ENCODE results near the gene AK6. TPM values are rescaled to one million over a fixed set of nuclear protein-coding genes. Genes with fewer than 3 reads are reported as not detected.
A peak's percentile ranks its signal among the peaks of the same experiment; 100 is the strongest.

The AK6 gene
- polyA plus RNA-seq, 1 donor (not counting 4 experiments of a cell fraction or from before 2014, with no cell fraction given) = 60.3 TPM

GRCh38 chr5:69331528-69332445, 37.5 kb downstream of the AK6 start:
- Histone ChIP-seq H3K4me3 (ENCODE audit: control insufficient read depth in 2 of 3, extremely low read depth in 1 of 3, insufficient read depth in 2 of 3, low read depth in 1 of 3, low read length in 3 of 3) (peak overlapping the region; percentile 76 to 85 (median 84)), H3K9me3 (ENCODE audit: control insufficient read depth, low read depth, low read length) (no peaks in the 10 kb centered on the region), H3K9ac (ENCODE audit: control insufficient read depth, extremely low read depth, insufficient read depth, low read length) (peak overlapping the region; percentile 84), H3K27ac (ENCODE audit: control insufficient read depth, insufficient read depth, low read length) (peak overlapping the region; percentile 72), H3K4me1 (ENCODE audit: control insufficient read depth, extremely low read depth, insufficient read depth, low read length) (peaks cover 10% of the 10 kb centered on the region), H4K20me1 (ENCODE audit: control insufficient read depth, extremely low read depth, insufficient read depth, low read length) (no peaks in the 10 kb centered on the region), H3K9me1 (ENCODE audit: control insufficient read depth, extremely low read depth, insufficient read depth, low read length) (no peaks in the 10 kb centered on the region), H3K79me2 (ENCODE audit: control insufficient read depth, insufficient read depth, low read length) (peaks cover 3% of the 10 kb centered on the region), H3K27me3 (ENCODE audit: control insufficient read depth, extremely low read depth, insufficient read depth, low read length) (no peaks in the 10 kb centered on the region), H3K4me2 (ENCODE audit: control insufficient read depth, extremely low read depth, insufficient read depth, low read depth, low read length) (peak overlapping the region; percentile 97), H2AFZ (ENCODE audit: control insufficient read depth, low read length) (peak overlapping the region; percentile 99), H3K36me3 (ENCODE audit: control insufficient read depth in 2 of 2, extremely low read depth in 1 of 2, insufficient read depth in 2 of 2, low read length in 2 of 2) (no peaks in the 10 kb centered on the region)
- DNase-seq (ENCODE audit: low read depth, low spot score) (no peak), FAIRE-seq (no peak)
- dilution Hi-C loops (cut with MboI; ENCODE audit: extremely low pct_ligation_motif_present, low sequenced_read_pairs) = no loop called here
- TF ChIP-seq CTCF (optimal IDR thresholded peaks at IDR 0.05 in 1 of 3, IDR thresholded peaks at IDR 0.05 in 1 of 3, conservative IDR thresholded peaks at IDR 0.05 in 1 of 3; ENCODE audit: extremely low read depth in 1 of 3, insufficient read depth in 2 of 3, low read length in 3 of 3) = no peak
- no peak for TF ChIP-seq EZH2 (IDR thresholded peaks at IDR 0.05; ENCODE audit: low read length)

GRCh38 chr5:69329905-69330489, 39.3 kb downstream of the AK6 start:
- no peaks in the 10 kb centered on the region for H3K9me3 ChIP-seq (ENCODE audit: control insufficient read depth, low read depth, low read length)
- no peak overlapping the region for H3K4me3 ChIP-seq (ENCODE audit: control insufficient read depth in 2 of 3, extremely low read depth in 1 of 3, insufficient read depth in 2 of 3, low read depth in 1 of 3, low read length in 3 of 3)
- no peaks in the 10 kb centered on the region for H3K36me3 ChIP-seq (ENCODE audit: control insufficient read depth in 2 of 2, extremely low read depth in 1 of 2, insufficient read depth in 2 of 2, low read length in 2 of 2)
- peaks cover 3% of the 10 kb centered on the region for H3K79me2 ChIP-seq (ENCODE audit: control insufficient read depth, insufficient read depth, low read length)
- H3K27ac ChIP-seq (ENCODE audit: control insufficient read depth, insufficient read depth, low read length) = no peak overlapping the region
- no peak overlapping the region for H3K4me2 ChIP-seq (ENCODE audit: control insufficient read depth, extremely low read depth, insufficient read depth, low read depth, low read length)
- H4K20me1 ChIP-seq (ENCODE audit: control insufficient read depth, extremely low read depth, insufficient read depth, low read length) = no peaks in the 10 kb centered on the region
- H3K4me1 ChIP-seq (ENCODE audit: control insufficient read depth, extremely low read depth, insufficient read depth, low read length) = peaks cover 10% of the 10 kb centered on the region
- no peak overlapping the region for H3K9ac ChIP-seq (ENCODE audit: control insufficient read depth, extremely low read depth, insufficient read depth, low read length)
- no peak for TF ChIP-seq CTCF (optimal IDR thresholded peaks at IDR 0.05 in 1 of 3, IDR thresholded peaks at IDR 0.05 in 1 of 3, conservative IDR thresholded peaks at IDR 0.05 in 1 of 3; ENCODE audit: extremely low read depth in 1 of 3, insufficient read depth in 2 of 3, low read length in 3 of 3)
- TF ChIP-seq EZH2 (IDR thresholded peaks at IDR 0.05; ENCODE audit: low read length) = no peak
- dilution Hi-C loops (cut with MboI; ENCODE audit: extremely low pct_ligation_motif_present, low sequenced_read_pairs) = no loop called here
- no peak overlapping the region for H2AFZ ChIP-seq (ENCODE audit: control insufficient read depth, low read length)
- H3K27me3 ChIP-seq (ENCODE audit: control insufficient read depth, extremely low read depth, insufficient read depth, low read length) = no peaks in the 10 kb centered on the region
- no peak for FAIRE-seq
- no peaks in the 10 kb centered on the region for H3K9me1 ChIP-seq (ENCODE audit: control insufficient read depth, extremely low read depth, insufficient read depth, low read length)
- no peak for DNase-seq (ENCODE audit: low read depth, low spot score)

All from keratinocyte (primary cell).